A673 (cell line): ENCODE measurements around the gene TMOD2. TPM values are rescaled to one million over a fixed set of nuclear protein-coding genes. Genes with fewer than 3 reads are reported as not detected.
A peak's percentile ranks its signal among the peaks of the same experiment; 100 is the strongest.

Source experiments
- BruUV-seq: library from RNA; stranded (reverse); fragments of 400-500 nt; replicated peaks from 2 replicates; lab custom pipeline; 2021; lab: Mats Ljungman, UMichigan
- CTCF ChIA-PET: fragments of 300-600 bp; sonication (Branson Sonifier 250); formaldehyde crosslinking; loops from one replicate; lab custom pipeline; 2022; ENCODE audit warnings: antibody characterized with exemption; lab: Charles Lee
- POLR2A ChIA-PET: fragments of 300-600 bp; sonication (Branson Sonifier 250); formaldehyde crosslinking; loops from one replicate; lab custom pipeline; 2022; ENCODE audit warnings: antibody characterized with exemption; ENCODE audit not compliant: low non-redundant PET; lab: Charles Lee
- DNase-seq: peaks from one replicate; pipeline ENCODE4 v3.0.0-alpha.2; 2015; ENCODE audit warnings: low spot score
- H3K27ac ChIP-seq: fragments of 200-600 bp; sonication (generic); 2 replicates; pipeline ENCODE4 v1.5.1; 2016; ENCODE audit warnings: mixed run types, low read depth, mild to moderate bottlenecking, mixed read lengths, antibody characterized with exemption, low read length; ENCODE audit not compliant: poor library complexity, severe bottlenecking
- H3K27me3 ChIP-seq: fragments of 200-600 bp; sonication (generic); replicated peaks from 2 replicates; pipeline ENCODE4 v1.6.1; 2017; ENCODE audit warnings: mixed run types, low read depth, mild to moderate bottlenecking, mixed read lengths, antibody characterized with exemption, low read length; ENCODE audit not compliant: insufficient read depth, poor library complexity
- H3K36me3 ChIP-seq: fragments of 200-600 bp; sonication (generic); 2 replicates; pipeline ENCODE4 v1.6.1; 2016; ENCODE audit warnings: mixed run types, mild to moderate bottlenecking, mixed read lengths, antibody characterized with exemption, low read length; ENCODE audit not compliant: insufficient read depth, poor library complexity, severe bottlenecking
- H3K4me1 ChIP-seq: fragments of 200-600 bp; sonication (generic); 2 replicates; pipeline ENCODE4 v1.6.1; 2017; ENCODE audit warnings: mixed run types, mild to moderate bottlenecking, mixed read lengths, antibody characterized with exemption, low read length; ENCODE audit not compliant: insufficient read depth, poor library complexity, severe bottlenecking
- H3K4me3 ChIP-seq: fragments of 200-600 bp; sonication (generic); 2 replicates; pipeline ENCODE4 v1.5.1; 2016; ENCODE audit warnings: low read depth, mixed run types, mild to moderate bottlenecking, mixed read lengths, low read length; ENCODE audit not compliant: poor library complexity, severe bottlenecking
- H3K9me3 ChIP-seq: fragments of 200-600 bp; sonication (generic); 2 replicates; pipeline ENCODE4 v1.6.1; 2016; ENCODE audit warnings: mixed run types, low read depth, mild to moderate bottlenecking, mixed read lengths, antibody characterized with exemption, low read length; ENCODE audit not compliant: poor library complexity, severe bottlenecking
- CTCF ChIP-seq: fragments of 300-800, 200-600 bp; sonication (generic); conservative IDR thresholded peaks from 2 replicates; pipeline ENCODE4 v1.5.1; 2017; ENCODE audit warnings: low read depth, mild to moderate bottlenecking, antibody characterized with exemption, low read length, moderate library complexity, mixed read lengths
- EZH2 ChIP-seq: fragments of 200-600 bp; sonication (generic); IDR thresholded peaks from 2 replicates; pipeline ENCODE4 v1.6.1; 2017; ENCODE audit warnings: borderline replicate concordance, low read depth, mild to moderate bottlenecking, mixed read lengths, antibody characterized with exemption, low read length; ENCODE audit not compliant: poor library complexity, severe bottlenecking
- intact Hi-C: fragments of 100-400 bp; cut with micrococcal nuclease; formaldehyde crosslinking; loops from one replicate; pipeline ENCODE4 v1.10.0; 2022; ENCODE audit not compliant: unreplicated experiment
- total RNA-seq: library from RNA; stranded (reverse); gene quantifications from 2 replicates; pipeline ENCODE4 v1.2.3, GENCODE V29; 2021

The TMOD2 gene
- total RNA-seq, 1 experiment from 2014 or later = 0.67 TPM

GRCh38 chr15:51750186-51750585 is 1.2 kb upstream of the TMOD2 start:
- Histone ChIP-seq H3K27ac (no peak overlapping the region), H3K9me3 (no peaks in the 10 kb centered on the region), H3K36me3 (no peaks in the 10 kb centered on the region), H3K4me3 (no peak overlapping the region), H3K4me1 (no peaks in the 10 kb centered on the region), H3K27me3 (peaks cover 82% of the 10 kb centered on the region)
- no peak for DNase-seq
- intact Hi-C loops = no loop called here
- CTCF ChIA-PET = no interaction called here
- POLR2A ChIA-PET = no interaction called here
- TF ChIP-seq EZH2 (no peak), CTCF (no peak)
- no TSS peak for BruUV-seq

GRCh38 chr15:51751697-51752683 is 593 bp downstream of the TMOD2 start:
- Histone ChIP-seq H3K27ac (no peak overlapping the region), H3K27me3 (peaks cover 76% of the 10 kb centered on the region), H3K9me3 (no peaks in the 10 kb centered on the region), H3K4me1 (no peaks in the 10 kb centered on the region), H3K4me3 (peak overlapping the region; percentile 58), H3K36me3 (no peaks in the 10 kb centered on the region)
- intact Hi-C loops = no loop called here
- DNase-seq = peak; percentile 18
- TF ChIP-seq CTCF (no peak), EZH2 (no peak)
- POLR2A ChIA-PET = no interaction called here
- CTCF ChIA-PET = interaction anchor here (1.1 kb wide), 1 partner anchor 24 kb away, joined by 4 read pairs; no protein-coding TSS in a partner anchor
- no TSS peak for BruUV-seq

DNA sequence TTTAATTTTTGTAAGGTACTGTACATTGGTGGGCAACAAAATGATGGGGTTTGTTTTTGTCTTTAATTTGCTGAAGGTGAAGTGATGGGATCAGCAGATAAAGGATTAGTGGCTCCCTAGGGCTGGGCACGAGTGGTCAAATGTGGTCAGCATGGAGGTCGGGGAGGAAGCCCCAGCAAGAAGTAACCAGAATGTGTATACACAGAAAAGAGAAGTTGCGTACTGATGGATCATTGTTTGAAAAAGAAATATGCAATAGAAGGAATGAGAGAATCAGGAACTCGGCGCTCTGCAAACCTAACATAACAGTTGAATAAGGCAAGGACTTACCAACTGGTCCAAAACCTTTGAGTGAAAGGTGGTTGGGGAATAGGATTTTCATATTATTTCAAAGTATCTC is 1.5 kb downstream of the TMOD2 start:
- Histone ChIP-seq H3K9me3 (no peaks in the 10 kb centered on the region), H3K27ac (no peak overlapping the region), H3K4me3 (no peak overlapping the region), H3K36me3 (no peaks in the 10 kb centered on the region), H3K4me1 (no peaks in the 10 kb centered on the region), H3K27me3 (peaks cover 76% of the 10 kb centered on the region)
- DNase-seq = no peak
- no TSS peak for BruUV-seq
- TF ChIP-seq EZH2 (no peak), CTCF (no peak)
- ChIA-PET POLR2A (no interaction called here), CTCF (no interaction called here)
- intact Hi-C loops = no loop called here
